ENCODE data around the gene SMIM35.

Gene SMIM35

GRCh38 chr11:118132385-118133151 is 45.8 kb upstream of the SMIM35 start:
- H3K4ac ChIP-seq (ENCODE audit: low read depth, low read length) = no peak overlapping the region
- H3K56ac ChIP-seq (ENCODE audit: low read length) = no peak overlapping the region
- H3K79me2 ChIP-seq (ENCODE audit: control insufficient read depth, insufficient read depth, low read length) = no peaks in the 10 kb centered on the region
- H3K27ac ChIP-seq (ENCODE audit: low read depth, low read length) = no peak overlapping the region
- no peak overlapping the region for H3K4me3 ChIP-seq (ENCODE audit: low read length)
- no peak overlapping the region for H3K18ac ChIP-seq (ENCODE audit: low read length)
- H3K79me1 ChIP-seq (ENCODE audit: low read length) = no peaks in the 10 kb centered on the region
- H3K4me2 ChIP-seq (ENCODE audit: low read length) = no peak overlapping the region
- no peak overlapping the region for H2BK5ac ChIP-seq (ENCODE audit: low read length)
- WGBS (ENCODE audit: extremely low coverage, insufficient coverage, low lambda C conversion rate) = no CpG with 5 or more reads among the region's 15 CpGs
- no peaks in the 10 kb centered on the region for H3K36me3 ChIP-seq (ENCODE audit: control insufficient read depth, insufficient read depth, low read length)
- no peak for DNase-seq
- H3K23ac ChIP-seq (ENCODE audit: low read length) = no peak overlapping the region
- no peak overlapping the region for H4K8ac ChIP-seq (ENCODE audit: low read depth, low read length)
- no peak overlapping the region for H2BK120ac ChIP-seq (ENCODE audit: low read depth, low read length)
- no peaks in the 10 kb centered on the region for H3K4me1 ChIP-seq (ENCODE audit: control insufficient read depth, low read depth, low read length)
- no peak overlapping the region for H3K9ac ChIP-seq (ENCODE audit: low read length)
- no peak overlapping the region for H4K5ac ChIP-seq (ENCODE audit: low read length)
- no peak overlapping the region for H2BK15ac ChIP-seq (replicated peaks; ENCODE audit: low read depth)
- no peaks in the 10 kb centered on the region for H3K27me3 ChIP-seq (ENCODE audit: insufficient read depth, low read length, poor library complexity)
- H2AK5ac ChIP-seq (ENCODE audit: low read length) = no peak overlapping the region

GRCh38 chr11:118129471-118130172 is 42.9 kb upstream of the SMIM35 start:
- no peak overlapping the region for H3K4ac ChIP-seq (ENCODE audit: low read depth, low read length)
- H3K9ac ChIP-seq (ENCODE audit: low read length) = no peak overlapping the region
- no peaks in the 10 kb centered on the region for H3K79me2 ChIP-seq (ENCODE audit: control insufficient read depth, insufficient read depth, low read length)
- H3K36me3 ChIP-seq (ENCODE audit: control insufficient read depth, insufficient read depth, low read length) = no peaks in the 10 kb centered on the region
- no peak overlapping the region for H3K4me2 ChIP-seq (ENCODE audit: low read length)
- H3K23ac ChIP-seq (ENCODE audit: low read length) = no peak overlapping the region
- no peaks in the 10 kb centered on the region for H3K27me3 ChIP-seq (ENCODE audit: insufficient read depth, low read length, poor library complexity)
- DNase-seq = no peak
- H3K4me3 ChIP-seq (ENCODE audit: low read length) = no peak overlapping the region
- WGBS (ENCODE audit: extremely low coverage, insufficient coverage, low lambda C conversion rate) = 100% methylated on average over 1 of the region's 6 CpGs
- no peak overlapping the region for H3K18ac ChIP-seq (ENCODE audit: low read length)
- no peak overlapping the region for H4K8ac ChIP-seq (ENCODE audit: low read depth, low read length)
- no peaks in the 10 kb centered on the region for H3K79me1 ChIP-seq (ENCODE audit: low read length)
- no peak overlapping the region for H4K5ac ChIP-seq (ENCODE audit: low read length)
- H2BK5ac ChIP-seq (ENCODE audit: low read length) = no peak overlapping the region
- no peak overlapping the region for H2BK15ac ChIP-seq (replicated peaks; ENCODE audit: low read depth)
- no peak overlapping the region for H2AK5ac ChIP-seq (ENCODE audit: low read length)
- H2BK120ac ChIP-seq (ENCODE audit: low read depth, low read length) = no peak overlapping the region
- H3K56ac ChIP-seq (ENCODE audit: low read length) = no peak overlapping the region
- H3K27ac ChIP-seq (ENCODE audit: low read depth, low read length) = no peak overlapping the region
- H3K4me1 ChIP-seq (ENCODE audit: control insufficient read depth, low read depth, low read length) = no peaks in the 10 kb centered on the region

- H3K79me1 ChIP-seq (ENCODE audit: low read length) = no peaks in the 10 kb centered on the region
- H3K4ac ChIP-seq (ENCODE audit: low read depth, low read length) = no peak overlapping the region
- H4K8ac ChIP-seq (ENCODE audit: low read depth, low read length) = no peak overlapping the region
- H4K5ac ChIP-seq (ENCODE audit: low read length) = no peak overlapping the region
- WGBS (ENCODE audit: extremely low coverage, insufficient coverage, low lambda C conversion rate) = no CpG with 5 or more reads among the region's 11 CpGs
- no peak overlapping the region for H3K18ac ChIP-seq (ENCODE audit: low read length)
- H3K36me3 ChIP-seq (ENCODE audit: control insufficient read depth, insufficient read depth, low read length) = no peaks in the 10 kb centered on the region
- H3K56ac ChIP-seq (ENCODE audit: low read length) = no peak overlapping the region
- no peak overlapping the region for H3K23ac ChIP-seq (ENCODE audit: low read length)
- no peak overlapping the region for H2BK120ac ChIP-seq (ENCODE audit: low read depth, low read length)
- no peak overlapping the region for H2BK5ac ChIP-seq (ENCODE audit: low read length)
- H3K4me3 ChIP-seq (ENCODE audit: low read length) = no peak overlapping the region
- H2BK15ac ChIP-seq (replicated peaks; ENCODE audit: low read depth) = no peak overlapping the region
- H3K4me1 ChIP-seq (ENCODE audit: control insufficient read depth, low read depth, low read length) = no peaks in the 10 kb centered on the region
- no peak overlapping the region for H2AK5ac ChIP-seq (ENCODE audit: low read length)
- H3K4me2 ChIP-seq (ENCODE audit: low read length) = no peak overlapping the region
- no peaks in the 10 kb centered on the region for H3K27me3 ChIP-seq (ENCODE audit: insufficient read depth, low read length, poor library complexity)
- no peak for DNase-seq
- no peaks in the 10 kb centered on the region for H3K79me2 ChIP-seq (ENCODE audit: control insufficient read depth, insufficient read depth, low read length)
- H3K9ac ChIP-seq (ENCODE audit: low read length) = no peak overlapping the region
- H3K27ac ChIP-seq (ENCODE audit: low read depth, low read length) = no peak overlapping the region
Observed at GRCh38 chr11:118128721-118129470, 42.1 kb upstream of the SMIM35 start.

- Histone ChIP-seq H3K36me3 (ENCODE audit: control insufficient read depth, insufficient read depth, low read length) (no peaks in the 10 kb centered on the region), H3K56ac (ENCODE audit: low read length) (no peak overlapping the region), H3K4ac (ENCODE audit: low read depth, low read length) (no peak overlapping the region), H2BK120ac (ENCODE audit: low read depth, low read length) (no peak overlapping the region), H3K23ac (ENCODE audit: low read length) (no peak overlapping the region), H3K27ac (ENCODE audit: low read depth, low read length) (no peak overlapping the region), H3K4me1 (ENCODE audit: control insufficient read depth, low read depth, low read length) (no peaks in the 10 kb centered on the region), H3K27me3 (ENCODE audit: insufficient read depth, low read length, poor library complexity) (no peaks in the 10 kb centered on the region), H3K79me2 (ENCODE audit: control insufficient read depth, insufficient read depth, low read length) (no peaks in the 10 kb centered on the region), H3K9ac (ENCODE audit: low read length) (no peak overlapping the region), H3K4me2 (ENCODE audit: low read length) (no peak overlapping the region), H2AK5ac (ENCODE audit: low read length) (no peak overlapping the region), H3K4me3 (ENCODE audit: low read length) (no peak overlapping the region), H2BK15ac (replicated peaks; ENCODE audit: low read depth) (no peak overlapping the region), H4K5ac (ENCODE audit: low read length) (no peak overlapping the region), H3K18ac (ENCODE audit: low read length) (no peak overlapping the region), H4K8ac (ENCODE audit: low read depth, low read length) (no peak overlapping the region), H3K79me1 (ENCODE audit: low read length) (no peaks in the 10 kb centered on the region), H2BK5ac (ENCODE audit: low read length) (no peak overlapping the region)
- DNase-seq = no peak
- no CpG with 5 or more reads among the region's 4 CpGs for WGBS (ENCODE audit: extremely low coverage, insufficient coverage, low lambda C conversion rate)
Observed at GRCh38 chr11:118128310-118128709, 41.5 kb upstream of the SMIM35 start.

GRCh38 chr11:118126082-118126838 is 39.5 kb upstream of the SMIM35 start:
- H3K9ac ChIP-seq (ENCODE audit: low read length) = no peak overlapping the region
- H3K4me3 ChIP-seq (ENCODE audit: low read length) = no peak overlapping the region
- no peak overlapping the region for H3K23ac ChIP-seq (ENCODE audit: low read length)
- H3K27me3 ChIP-seq (ENCODE audit: insufficient read depth, low read length, poor library complexity) = no peaks in the 10 kb centered on the region
- WGBS (ENCODE audit: extremely low coverage, insufficient coverage, low lambda C conversion rate) = no CpG with 5 or more reads among the region's 7 CpGs
- no peaks in the 10 kb centered on the region for H3K79me2 ChIP-seq (ENCODE audit: control insufficient read depth, insufficient read depth, low read length)
- H2BK5ac ChIP-seq (ENCODE audit: low read length) = no peak overlapping the region
- no peaks in the 10 kb centered on the region for H3K79me1 ChIP-seq (ENCODE audit: low read length)
- H3K18ac ChIP-seq (ENCODE audit: low read length) = no peak overlapping the region
- DNase-seq = peak; percentile 52
- no peak overlapping the region for H4K8ac ChIP-seq (ENCODE audit: low read depth, low read length)
- H3K4me1 ChIP-seq (ENCODE audit: control insufficient read depth, low read depth, low read length) = no peaks in the 10 kb centered on the region
- H3K4ac ChIP-seq (ENCODE audit: low read depth, low read length) = no peak overlapping the region
- no peaks in the 10 kb centered on the region for H3K36me3 ChIP-seq (ENCODE audit: control insufficient read depth, insufficient read depth, low read length)
- H2BK15ac ChIP-seq (replicated peaks; ENCODE audit: low read depth) = no peak overlapping the region
- no peak overlapping the region for H3K56ac ChIP-seq (ENCODE audit: low read length)
- no peak overlapping the region for H4K5ac ChIP-seq (ENCODE audit: low read length)
- H3K27ac ChIP-seq (ENCODE audit: low read depth, low read length) = no peak overlapping the region
- no peak overlapping the region for H2AK5ac ChIP-seq (ENCODE audit: low read length)
- H3K4me2 ChIP-seq (ENCODE audit: low read length) = no peak overlapping the region
- H2BK120ac ChIP-seq (ENCODE audit: low read depth, low read length) = no peak overlapping the region

Data from mesendoderm (in vitro differentiated cells).